Measurements from ENCODE around the gene CLN6.

GRCh38 chr15:68278345-68278594 lies 48.7 kb upstream of the CLN6 start:
- TF ChIP-seq CTCF (conservative IDR thresholded peaks at IDR 0.05; ENCODE audit: low read depth, low read length) (peak; percentile 42), CHD1 (IDR thresholded peaks at IDR 0.05; ENCODE audit: low read depth, low read length) (no peak), POLR2A (IDR thresholded peaks at IDR 0.05; ENCODE audit: low read depth, low read length) (no peak), RCOR1 (IDR thresholded peaks at IDR 0.05; ENCODE audit: insufficient replicate concordance, low read length) (no peak), CEBPB (IDR thresholded peaks at IDR 0.05; ENCODE audit: low read depth, low read length) (no peak), MAFK (IDR thresholded peaks at IDR 0.05; ENCODE audit: low read depth, low read length) (no peak), NFE2L2 (IDR thresholded peaks at IDR 0.05; ENCODE audit: low read depth, low read length) (no peak), USF2 (IDR thresholded peaks at IDR 0.05; ENCODE audit: low read depth, low read length) (no peak), RAD21 (IDR thresholded peaks at IDR 0.05; ENCODE audit: low read length) (0 out of 2 replicates have a peak, but pooled peaks have one; percentile 13), MXI1 (IDR thresholded peaks at IDR 0.05; ENCODE audit: borderline replicate concordance, low read depth, low read length) (no peak), SMC3 (IDR thresholded peaks at IDR 0.05; ENCODE audit: low read depth, low read length) (no peak), MAZ (IDR thresholded peaks at IDR 0.05; ENCODE audit: borderline replicate concordance, low read depth, low read length) (no peak), RFX5 (IDR thresholded peaks at IDR 0.05; ENCODE audit: low read depth, low read length) (no peak)
